Lower leg skin (tissue), 3 donors: Measurements from ENCODE around the gene SSTR5.

Experiments used
- POLR2A ChIP-seq, 2 donors: fragments of 450-650 bp; IDR thresholded peaks; one replicate each; pipeline ENCODE4 v1.6.1; 2016 to 2017; ENCODE audit warnings: antibody characterized with exemption in 2 of 2, mild to moderate bottlenecking in 1 of 2, moderate library complexity in 1 of 2
- TF ChIP-seq, protein P1 (sequence below), 3 donors: fragments of 450-650 bp; IDR thresholded peaks; one replicate each; pipeline ENCODE4 v1.5.1; 2016; ENCODE audit warnings: antibody characterized with exemption in 3 of 3, mild to moderate bottlenecking in 3 of 3, moderate library complexity in 2 of 3

GRCh38 chr16:1103636-1103980 is 31.1 kb downstream of the SSTR5 start:
- TF ChIP-seq POLR2A (IDR thresholded peaks at IDR 0.05), result no peak
- TF ChIP-seq, protein P1, sequence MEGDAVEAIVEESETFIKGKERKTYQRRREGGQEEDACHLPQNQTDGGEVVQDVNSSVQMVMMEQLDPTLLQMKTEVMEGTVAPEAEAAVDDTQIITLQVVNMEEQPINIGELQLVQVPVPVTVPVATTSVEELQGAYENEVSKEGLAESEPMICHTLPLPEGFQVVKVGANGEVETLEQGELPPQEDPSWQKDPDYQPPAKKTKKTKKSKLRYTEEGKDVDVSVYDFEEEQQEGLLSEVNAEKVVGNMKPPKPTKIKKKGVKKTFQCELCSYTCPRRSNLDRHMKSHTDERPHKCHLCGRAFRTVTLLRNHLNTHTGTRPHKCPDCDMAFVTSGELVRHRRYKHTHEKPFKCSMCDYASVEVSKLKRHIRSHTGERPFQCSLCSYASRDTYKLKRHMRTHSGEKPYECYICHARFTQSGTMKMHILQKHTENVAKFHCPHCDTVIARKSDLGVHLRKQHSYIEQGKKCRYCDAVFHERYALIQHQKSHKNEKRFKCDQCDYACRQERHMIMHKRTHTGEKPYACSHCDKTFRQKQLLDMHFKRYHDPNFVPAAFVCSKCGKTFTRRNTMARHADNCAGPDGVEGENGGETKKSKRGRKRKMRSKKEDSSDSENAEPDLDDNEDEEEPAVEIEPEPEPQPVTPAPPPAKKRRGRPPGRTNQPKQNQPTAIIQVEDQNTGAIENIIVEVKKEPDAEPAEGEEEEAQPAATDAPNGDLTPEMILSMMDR (IDR thresholded peaks at IDR 0.05), result no peak
